ENCODE results near the gene BPIFB4. TPM values are rescaled to one million over a fixed set of nuclear protein-coding genes. Genes with fewer than 3 reads are reported as not detected.

BPIFB4 gene
- total RNA-seq, 4 donors from 2014 or later = not detected

DNA sequence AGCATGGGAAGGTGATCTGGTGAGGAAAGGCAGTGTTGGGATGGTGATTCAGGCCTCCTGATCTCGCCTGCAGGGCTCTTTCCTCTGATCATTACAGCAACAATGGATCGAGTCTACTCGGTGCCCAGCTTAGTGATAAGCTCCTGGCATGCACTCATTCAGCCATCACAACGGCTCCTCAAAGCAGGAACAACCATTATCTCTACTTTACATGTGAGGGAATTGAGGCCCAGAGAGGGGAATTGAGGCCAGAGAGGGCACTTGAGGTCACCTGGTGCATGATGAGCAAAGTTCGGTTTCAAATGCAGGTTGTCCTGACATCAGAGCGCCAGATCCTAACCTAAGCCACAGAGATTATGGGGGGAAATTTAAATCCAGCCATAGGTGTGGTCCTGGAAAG, 46.5 kb downstream of the BPIFB4 start:
- H3K4me3 ChIP-seq = no peak overlapping the region
- H3K27ac ChIP-seq = no peak overlapping the region
- no peaks in the 10 kb centered on the region for H3K36me3 ChIP-seq
- TF ChIP-seq, protein P1, sequence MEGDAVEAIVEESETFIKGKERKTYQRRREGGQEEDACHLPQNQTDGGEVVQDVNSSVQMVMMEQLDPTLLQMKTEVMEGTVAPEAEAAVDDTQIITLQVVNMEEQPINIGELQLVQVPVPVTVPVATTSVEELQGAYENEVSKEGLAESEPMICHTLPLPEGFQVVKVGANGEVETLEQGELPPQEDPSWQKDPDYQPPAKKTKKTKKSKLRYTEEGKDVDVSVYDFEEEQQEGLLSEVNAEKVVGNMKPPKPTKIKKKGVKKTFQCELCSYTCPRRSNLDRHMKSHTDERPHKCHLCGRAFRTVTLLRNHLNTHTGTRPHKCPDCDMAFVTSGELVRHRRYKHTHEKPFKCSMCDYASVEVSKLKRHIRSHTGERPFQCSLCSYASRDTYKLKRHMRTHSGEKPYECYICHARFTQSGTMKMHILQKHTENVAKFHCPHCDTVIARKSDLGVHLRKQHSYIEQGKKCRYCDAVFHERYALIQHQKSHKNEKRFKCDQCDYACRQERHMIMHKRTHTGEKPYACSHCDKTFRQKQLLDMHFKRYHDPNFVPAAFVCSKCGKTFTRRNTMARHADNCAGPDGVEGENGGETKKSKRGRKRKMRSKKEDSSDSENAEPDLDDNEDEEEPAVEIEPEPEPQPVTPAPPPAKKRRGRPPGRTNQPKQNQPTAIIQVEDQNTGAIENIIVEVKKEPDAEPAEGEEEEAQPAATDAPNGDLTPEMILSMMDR (IDR thresholded peaks at IDR 0.05) = no peak
- no peak for TF ChIP-seq POLR2A (IDR thresholded peaks at IDR 0.05)
- no peak for TF ChIP-seq EP300 (IDR thresholded peaks at IDR 0.05)
- no peak for DNase-seq (ENCODE audit: low spot score in 2 of 2)
- WGBS, 2 donors = 58 to 79% methylated on average over 6 of the region's 6 CpGs
- no peaks in the 10 kb centered on the region for H3K4me1 ChIP-seq
- no peaks in the 10 kb centered on the region for H3K9me3 ChIP-seq
- H3K27me3 ChIP-seq = no peaks in the 10 kb centered on the region

DNA sequence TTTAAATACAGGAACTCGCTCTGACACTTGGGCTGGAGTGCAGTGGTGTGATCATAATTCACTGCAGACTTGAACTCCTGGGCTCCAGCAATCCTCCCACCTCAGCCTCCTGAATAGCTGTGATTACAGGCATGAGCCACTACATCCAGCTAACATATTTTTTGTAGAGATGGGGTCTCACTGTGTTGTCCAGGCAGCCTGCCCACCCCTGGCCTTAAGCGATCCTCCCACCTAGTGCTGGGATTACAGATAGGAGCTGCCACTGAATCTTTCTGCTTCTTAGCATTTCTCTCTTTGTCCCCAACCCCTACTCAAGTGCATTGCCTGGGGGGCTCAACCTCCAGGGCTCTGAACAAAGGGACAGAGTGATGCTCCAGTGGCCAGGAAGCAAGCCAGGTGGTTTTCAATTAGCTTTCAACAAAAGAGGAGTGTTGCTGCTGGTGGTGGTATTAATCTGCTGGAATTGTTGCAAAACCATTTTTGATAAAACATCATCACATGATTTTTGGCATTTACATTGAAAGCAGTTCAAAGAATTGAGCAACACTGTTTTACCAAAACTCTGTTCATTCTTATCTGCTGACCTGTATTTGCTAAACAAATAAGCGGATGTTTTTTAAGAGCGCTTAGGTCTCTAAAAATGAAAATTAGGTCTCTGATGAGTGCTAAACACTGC, 48.1 kb downstream of the BPIFB4 start:
- Histone ChIP-seq H3K36me3 (no peaks in the 10 kb centered on the region), H3K4me3 (no peak overlapping the region), H3K4me1 (no peaks in the 10 kb centered on the region), H3K27me3 (no peaks in the 10 kb centered on the region), H3K27ac (no peak overlapping the region), H3K9me3 (no peaks in the 10 kb centered on the region)
- 68 to 74% methylated on average over 4 of the region's 4 CpGs for WGBS, 2 donors
- DNase-seq (ENCODE audit: low spot score in 2 of 2) = no peak
- TF ChIP-seq EP300 (IDR thresholded peaks at IDR 0.05) (no peak), POLR2A (IDR thresholded peaks at IDR 0.05) (no peak)
- TF ChIP-seq, protein P1 (IDR thresholded peaks at IDR 0.05) = no peak

DNA sequence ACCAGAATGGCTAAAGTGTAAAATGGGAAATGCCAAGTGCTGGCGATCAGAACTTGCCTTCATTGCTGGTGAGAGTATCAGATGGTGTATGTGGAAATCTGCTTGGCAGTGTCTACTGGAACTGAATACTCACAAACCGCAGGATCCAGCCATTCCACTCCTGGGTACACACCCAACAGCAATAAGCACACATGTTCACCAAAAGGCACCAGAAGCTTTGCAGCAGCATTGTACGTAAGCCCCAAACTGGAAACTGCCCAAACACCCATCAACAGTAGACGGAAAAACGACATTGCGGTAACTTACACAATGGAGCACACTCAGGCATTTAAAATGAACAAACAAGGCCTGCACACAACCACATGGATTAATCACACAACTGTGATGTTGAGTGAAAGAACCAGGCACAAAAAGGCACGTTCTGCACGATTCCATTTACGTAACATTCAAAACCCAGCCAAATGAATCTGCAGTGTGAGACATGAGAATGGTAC, 51.2 kb downstream of the BPIFB4 start:
- Histone ChIP-seq H3K36me3 (no peaks in the 10 kb centered on the region), H3K4me3 (no peak overlapping the region), H3K9me3 (no peaks in the 10 kb centered on the region), H3K27ac (no peak overlapping the region), H3K27me3 (no peaks in the 10 kb centered on the region), H3K4me1 (no peaks in the 10 kb centered on the region)
- DNase-seq (ENCODE audit: low spot score in 2 of 2) = no peak
- WGBS, 2 donors = 64 to 74% methylated on average over 9 of the region's 9 CpGs
- TF ChIP-seq, protein P1 (IDR thresholded peaks at IDR 0.05) = no peak
- TF ChIP-seq EP300 (IDR thresholded peaks at IDR 0.05) = no peak

DNA sequence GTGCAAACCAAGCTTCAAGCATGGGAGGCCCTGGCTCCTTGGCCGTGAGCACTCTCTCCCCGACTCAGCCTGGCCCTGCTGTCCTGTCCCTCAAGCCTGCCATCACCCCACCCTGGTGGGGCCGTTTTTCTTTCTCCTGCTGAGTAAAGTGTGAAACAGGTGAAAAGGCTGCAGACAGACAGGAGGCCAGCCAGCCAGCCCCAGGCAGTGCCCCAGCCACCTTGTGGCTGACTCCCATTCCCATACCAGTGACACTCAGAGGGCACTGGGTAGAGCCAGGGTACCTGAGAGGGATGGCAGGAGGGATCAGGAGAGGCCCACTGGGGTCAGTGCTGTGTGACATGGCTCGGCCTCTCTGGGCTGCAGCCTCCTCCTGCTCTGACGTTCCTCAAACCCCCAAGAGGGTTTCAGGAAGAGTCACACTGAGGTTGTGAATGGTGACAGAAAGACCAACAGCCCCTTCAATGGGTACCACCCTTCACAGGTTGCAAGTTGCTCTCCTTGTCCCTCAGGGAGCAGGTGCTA, 52.6 kb downstream of the BPIFB4 start:
- Histone ChIP-seq H3K4me1 (no peaks in the 10 kb centered on the region), H3K9me3 (no peaks in the 10 kb centered on the region), H3K4me3 (no peak overlapping the region), H3K36me3 (no peaks in the 10 kb centered on the region), H3K27me3 (no peaks in the 10 kb centered on the region), H3K27ac (no peak overlapping the region)
- TF ChIP-seq, protein P1 (IDR thresholded peaks at IDR 0.05) = no peak
- TF ChIP-seq POLR2A (IDR thresholded peaks at IDR 0.05) = no peak
- no peak for TF ChIP-seq EP300 (IDR thresholded peaks at IDR 0.05)
- no peak for DNase-seq (ENCODE audit: low spot score in 2 of 2)
- WGBS, 2 donors = 64 to 87% methylated on average over 5 of the region's 5 CpGs

GRCh38 chr20:33132513-33133372, 53.3 kb downstream of the BPIFB4 start:
- H3K27me3 ChIP-seq = no peaks in the 10 kb centered on the region
- H3K9me3 ChIP-seq = no peaks in the 10 kb centered on the region
- TF ChIP-seq, protein P1 (IDR thresholded peaks at IDR 0.05) = no peak
- no peak for TF ChIP-seq EP300 (IDR thresholded peaks at IDR 0.05)
- TF ChIP-seq POLR2A (IDR thresholded peaks at IDR 0.05) = no peak
- no peak overlapping the region for H3K4me3 ChIP-seq
- H3K27ac ChIP-seq = no peak overlapping the region
- DNase-seq (ENCODE audit: low spot score in 2 of 2) = no peak
- no peaks in the 10 kb centered on the region for H3K4me1 ChIP-seq
- no peaks in the 10 kb centered on the region for H3K36me3 ChIP-seq
- WGBS, 2 donors = 30 to 35% methylated on average over 13 to 14 of the region's 14 CpGs

All from tibial nerve (tissue), 4 donors.